Stimulated activated CD8-positive, alpha-beta memory T cell treated with anti-CD3 and anti-CD28 coated beads, Interleukin-7, amount 100 ng/mL, for 4 hours (primary cell): ENCODE measurements around the gene AFAP1L2.
"Not testable (repeated sequence)": the region's sequence is repeated elsewhere in the genome, so short reads cannot be mapped to it uniquely, and the experiment has no call there.

Experiments
- DNase-seq, 2 donors: peaks; one replicate each; pipeline ENCODE4 v3.0.0-alpha.2; 2020; ENCODE audit warnings: low read depth in 2 of 2

The AFAP1L2 gene

GRCh38 chr10:114337510-114338462 lies 66.5 kb downstream of the AFAP1L2 start:
- no peak for DNase-seq

- DNase-seq, result no peak
Measured at GRCh38 chr10:114336823-114337509, 67.3 kb downstream of the AFAP1L2 start.

- DNase-seq, result no peak
Measured at GRCh38 chr10:114335614-114336013, 68.7 kb downstream of the AFAP1L2 start.

GRCh38 chr10:114334301-114334700 lies 70.0 kb downstream of the AFAP1L2 start:
- no peak for DNase-seq

- not testable (repeated sequence) for DNase-seq
Measured at GRCh38 chr10:114333441-114333840, 70.9 kb downstream of the AFAP1L2 start.

- no peak for DNase-seq
Measured at GRCh38 chr10:114332301-114333192, 71.8 kb downstream of the AFAP1L2 start.

- no peak for DNase-seq
Measured at GRCh38 chr10:114329634-114330365, 74.5 kb downstream of the AFAP1L2 start.

GRCh38 chr10:114328874-114329273 lies 75.4 kb downstream of the AFAP1L2 start:
- DNase-seq, result no peak

- no peak for DNase-seq
Measured at GRCh38 chr10:114328441-114328812, 75.9 kb downstream of the AFAP1L2 start.

GRCh38 chr10:114327537-114328440 lies 76.5 kb downstream of the AFAP1L2 start:
- DNase-seq, result no peak

GRCh38 chr10:114326795-114327194 lies 77.5 kb downstream of the AFAP1L2 start:
- DNase-seq, result no peak

- DNase-seq, result no peak
Measured at GRCh38 chr10:114323023-114323422, 81.3 kb downstream of the AFAP1L2 start.

GRCh38 chr10:114322344-114322743 lies 82.0 kb downstream of the AFAP1L2 start:
- no peak for DNase-seq

GRCh38 chr10:114320249-114321116 lies 83.8 kb downstream of the AFAP1L2 start:
- no peak for DNase-seq

- DNase-seq, result no peak
Measured at GRCh38 chr10:114319406-114320248, 84.7 kb downstream of the AFAP1L2 start.

- no peak for DNase-seq
Measured at GRCh38 chr10:114316744-114317143, 87.6 kb downstream of the AFAP1L2 start.

- no peak for DNase-seq
Measured at GRCh38 chr10:114315566-114316420, 88.5 kb downstream of the AFAP1L2 start.
